NT2/D1 (cell line): ENCODE results near the gene CYP21A2.
"Not testable (repeated sequence)": the region's sequence is repeated elsewhere in the genome, so short reads cannot be mapped to it uniquely, and the experiment has no call there.

Experiments used
- SUZ12 ChIP-seq: IDR thresholded peaks from 2 replicates; pipeline ENCODE4 v1.6.1; 2011; ENCODE audit not compliant: insufficient read length, insufficient read depth; ENCODE audit errors: extremely low read depth
- YY1 ChIP-seq: IDR thresholded peaks from 2 replicates; pipeline ENCODE4 v1.6.1; 2011; ENCODE audit not compliant: insufficient read length, insufficient read depth
- ZNF274 ChIP-seq: IDR thresholded peaks from 2 replicates; pipeline ENCODE4 v1.6.1; 2011; ENCODE audit warnings: mild to moderate bottlenecking, low read depth, low read length

- not testable (repeated sequence) for TF ChIP-seq SUZ12, ZNF274, YY1
Measured at GRCh38 chr6:32068315-32068714, 30.1 kb downstream of the CYP21A2 start.
